Fibroblast of pulmonary artery (primary cell): ENCODE results near the gene WDR18.

Experiments
- DNase-seq: peaks from one replicate; pipeline ENCODE4 v3.0.0-alpha.2; 2010; ENCODE audit warnings: low read depth
- H3K4me3 ChIP-seq: replicated peaks from 2 replicates; pipeline ENCODE4 v1.5.1; 2011; ENCODE audit warnings: low read depth, mild to moderate bottlenecking, control low read depth, low read length, moderate library complexity
- TF ChIP-seq, protein P1 (sequence below): IDR thresholded peaks from 2 replicates; pipeline ENCODE4 v1.5.1; 2011; ENCODE audit warnings: mild to moderate bottlenecking, control low read depth, low read length, inconsistent platforms; ENCODE audit errors: missing control alignments

The WDR18 gene

DNA sequence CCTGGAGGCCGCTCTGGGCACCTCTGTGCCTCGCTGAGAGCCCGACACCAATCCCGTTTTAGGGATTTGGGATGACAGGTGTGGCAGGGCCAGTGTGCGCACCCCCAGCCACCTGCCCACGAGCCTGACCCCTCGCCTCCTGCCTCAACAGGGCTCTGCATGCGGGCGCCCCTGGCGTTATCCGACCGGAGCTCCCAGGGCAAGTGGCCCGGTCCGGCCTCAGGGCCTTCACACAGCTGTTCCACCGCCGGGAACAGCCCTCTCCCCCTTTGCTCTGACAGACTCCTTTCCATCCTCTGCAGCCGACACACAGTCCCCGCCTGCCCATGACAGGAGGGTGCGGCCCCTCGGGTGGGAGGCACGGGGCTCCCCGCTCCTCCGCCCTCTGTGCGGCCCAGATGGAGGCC, 7.1 kb upstream of the WDR18 start:
- no peak for DNase-seq
- TF ChIP-seq, protein P1, sequence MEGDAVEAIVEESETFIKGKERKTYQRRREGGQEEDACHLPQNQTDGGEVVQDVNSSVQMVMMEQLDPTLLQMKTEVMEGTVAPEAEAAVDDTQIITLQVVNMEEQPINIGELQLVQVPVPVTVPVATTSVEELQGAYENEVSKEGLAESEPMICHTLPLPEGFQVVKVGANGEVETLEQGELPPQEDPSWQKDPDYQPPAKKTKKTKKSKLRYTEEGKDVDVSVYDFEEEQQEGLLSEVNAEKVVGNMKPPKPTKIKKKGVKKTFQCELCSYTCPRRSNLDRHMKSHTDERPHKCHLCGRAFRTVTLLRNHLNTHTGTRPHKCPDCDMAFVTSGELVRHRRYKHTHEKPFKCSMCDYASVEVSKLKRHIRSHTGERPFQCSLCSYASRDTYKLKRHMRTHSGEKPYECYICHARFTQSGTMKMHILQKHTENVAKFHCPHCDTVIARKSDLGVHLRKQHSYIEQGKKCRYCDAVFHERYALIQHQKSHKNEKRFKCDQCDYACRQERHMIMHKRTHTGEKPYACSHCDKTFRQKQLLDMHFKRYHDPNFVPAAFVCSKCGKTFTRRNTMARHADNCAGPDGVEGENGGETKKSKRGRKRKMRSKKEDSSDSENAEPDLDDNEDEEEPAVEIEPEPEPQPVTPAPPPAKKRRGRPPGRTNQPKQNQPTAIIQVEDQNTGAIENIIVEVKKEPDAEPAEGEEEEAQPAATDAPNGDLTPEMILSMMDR: no peak
- no peak overlapping the region for H3K4me3 ChIP-seq

DNA sequence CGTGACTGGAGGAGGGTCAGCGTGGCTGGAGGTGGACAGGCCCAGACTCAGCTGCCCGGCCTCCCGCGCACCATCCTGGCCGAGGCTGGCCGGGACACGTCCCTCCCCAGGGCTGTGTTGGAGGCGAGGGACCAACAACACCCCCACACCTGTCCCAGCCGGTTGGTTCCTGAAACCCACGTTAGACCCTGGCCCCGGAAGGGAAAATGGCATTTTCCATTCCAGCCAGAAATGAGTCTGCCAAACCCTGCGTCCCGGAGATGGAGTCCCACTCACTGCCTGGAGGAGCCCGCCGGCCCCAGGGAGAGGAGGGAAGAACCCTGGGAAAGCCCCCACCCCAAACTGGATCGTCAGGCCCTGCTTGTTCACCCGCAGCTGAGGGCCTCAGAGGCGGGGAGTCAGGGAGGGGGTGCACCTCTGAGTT, 4.8 kb upstream of the WDR18 start:
- H3K4me3 ChIP-seq: no peak overlapping the region
- TF ChIP-seq, protein P1: no peak
- DNase-seq: no peak

DNA sequence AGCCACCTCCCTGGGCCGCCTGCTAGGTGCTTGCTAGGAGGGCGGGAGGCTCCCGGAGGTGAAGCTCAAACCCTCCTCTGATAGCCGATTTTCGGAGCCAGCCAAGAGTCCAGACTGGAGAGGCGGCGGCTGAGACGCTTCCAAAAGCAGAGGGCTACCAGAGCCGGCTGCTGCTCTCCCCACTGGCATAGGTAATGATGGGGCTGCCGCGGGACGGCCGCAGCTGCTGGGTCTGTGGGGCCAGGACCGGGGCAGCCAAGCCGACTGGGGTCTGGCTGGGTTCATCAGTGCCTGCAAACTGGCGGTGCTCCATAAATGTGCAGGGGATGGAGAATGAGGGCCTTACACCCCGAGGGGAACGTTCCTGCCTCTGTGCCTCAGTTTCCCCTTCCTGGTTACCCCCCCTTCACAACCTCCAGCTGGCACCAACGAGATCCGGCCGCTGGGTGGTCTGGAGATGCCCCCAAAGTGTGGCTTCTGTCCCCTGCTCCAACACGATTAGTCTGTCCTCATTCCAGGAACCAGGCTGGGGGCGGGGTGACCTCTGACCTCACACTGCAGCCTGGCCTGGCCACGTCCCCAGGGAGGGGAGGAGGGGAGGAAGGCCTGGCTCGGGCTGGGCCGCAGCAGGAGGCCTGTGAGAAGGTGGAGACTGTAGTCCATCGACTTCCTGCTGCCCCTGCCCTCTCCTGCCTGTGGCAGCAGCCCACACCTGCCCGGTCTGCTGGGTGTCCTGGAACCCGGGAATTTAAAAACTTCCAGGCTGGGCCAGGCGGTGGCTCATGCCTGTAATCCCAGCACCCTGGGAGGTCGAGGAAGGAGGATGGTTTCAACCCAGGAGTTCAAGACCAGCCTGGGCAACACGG, 3.8 kb upstream of the WDR18 start:
- no peak overlapping the region for H3K4me3 ChIP-seq
- DNase-seq: no peak
- TF ChIP-seq, protein P1: no peak

DNA sequence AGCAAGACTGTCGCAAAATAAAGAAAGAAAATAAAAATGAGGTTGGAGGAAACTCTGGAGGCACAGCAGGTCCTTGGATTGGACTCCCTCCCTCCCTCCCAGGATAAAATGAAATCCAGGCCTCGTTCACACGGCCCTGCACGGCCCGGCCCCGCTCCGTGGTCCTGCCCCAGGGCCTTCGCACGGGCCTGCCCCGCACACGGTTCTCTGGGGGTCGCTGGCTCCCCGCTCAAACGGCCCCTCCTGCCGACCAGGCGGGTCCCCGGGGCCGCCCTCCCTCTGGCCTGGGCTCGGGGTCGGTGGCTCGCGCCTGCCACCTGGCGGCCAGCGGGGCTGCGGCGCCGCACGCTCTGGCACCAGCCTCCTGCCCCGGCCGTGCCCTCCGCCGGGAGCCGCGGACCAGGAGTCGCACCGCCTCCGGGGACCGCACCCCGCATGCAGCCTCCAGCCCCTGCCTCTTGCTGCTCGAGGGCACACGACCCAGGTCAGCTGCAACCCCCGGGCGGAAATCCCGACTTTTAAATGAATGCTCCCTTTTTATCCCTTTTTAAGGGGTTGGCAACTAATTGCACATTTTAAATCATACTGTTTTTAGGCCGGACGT, 1.5 kb upstream of the WDR18 start:
- TF ChIP-seq, protein P1: peak; percentile 14
- peak; percentile 52 for DNase-seq

DNA sequence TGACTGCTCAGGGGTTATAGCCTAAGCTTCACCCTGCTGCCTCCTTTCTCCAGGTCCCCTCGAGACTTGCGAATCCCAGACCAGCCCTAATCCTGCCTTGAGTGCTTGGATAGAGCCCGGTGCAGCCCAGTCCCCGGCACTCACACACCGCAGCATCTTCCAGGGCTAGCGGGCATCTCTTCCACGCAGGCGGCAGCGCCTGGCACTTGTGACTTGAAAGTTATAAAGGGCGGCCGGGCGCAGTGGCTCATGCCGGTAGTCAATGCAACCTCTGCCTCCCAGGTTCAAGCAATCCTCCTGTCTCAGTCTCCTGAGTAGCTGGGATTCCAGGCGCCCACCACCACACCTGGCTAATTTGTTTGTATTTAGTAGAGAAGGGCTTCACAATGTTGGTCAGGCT, 1.9 kb downstream of the WDR18 start:
- H3K4me3 ChIP-seq: no peak overlapping the region
- TF ChIP-seq, protein P1: no peak
- no peak for DNase-seq

More for the DNA sequence above, 1.5 kb upstream of the WDR18 start:
- H3K4me3 ChIP-seq: peak overlapping the region; percentile 34

DNA sequence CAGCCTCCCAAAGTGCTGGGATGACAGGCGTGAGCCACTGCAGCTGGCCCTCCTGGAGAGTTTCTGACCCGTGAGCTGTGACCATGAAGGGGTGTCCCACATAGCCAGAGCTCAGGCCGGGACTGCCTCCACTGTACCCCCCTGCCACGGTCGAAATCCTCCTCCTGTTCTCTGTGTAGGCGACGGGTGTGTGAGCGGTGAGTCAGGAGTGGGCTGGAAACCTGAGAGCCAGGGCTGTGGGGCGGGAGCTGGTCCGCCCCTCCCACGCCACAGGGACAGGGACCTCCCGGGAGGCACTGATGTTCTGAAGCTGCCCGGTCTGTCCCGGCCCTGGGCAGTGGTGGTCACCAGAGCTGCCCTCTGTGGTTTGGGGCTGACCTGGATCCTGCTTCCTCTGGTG, 3.9 kb downstream of the WDR18 start:
- H3K4me3 ChIP-seq: no peak overlapping the region

More for the DNA sequence above, 3.9 kb downstream of the WDR18 start:
- no peak for DNase-seq
- TF ChIP-seq, protein P1: no peak
